Smooth muscle cell (in vitro differentiated cells): ENCODE measurements around the gene SPNS1. TPM values are rescaled to one million over a fixed set of nuclear protein-coding genes. Genes with fewer than 3 reads are reported as not detected.

Experiments
- DNase-seq: peaks from one replicate; lab custom pipeline; 2025; ENCODE audit not compliant: unreplicated experiment; lab: John Stamatoyannopoulos, UW
- H2AFZ ChIP-seq: fragments of 200-600 bp; sonication (generic); 2 replicates; pipeline ENCODE4 v1.6.0; 2016; ENCODE audit warnings: antibody characterized with exemption, low read depth, mild to moderate bottlenecking
- H3F3A ChIP-seq: fragments of 200-600 bp; sonication (generic); 2 replicates; pipeline ENCODE4 v1.6.0; 2017; ENCODE audit warnings: antibody characterized with exemption, low read depth
- H3K27ac ChIP-seq: fragments of 200-600 bp; sonication (generic); 2 replicates; pipeline ENCODE4 v1.5.1; 2016; ENCODE audit warnings: low read depth, mild to moderate bottlenecking
- H3K27me3 ChIP-seq: fragments of 200-600 bp; sonication (generic); 2 replicates; pipeline ENCODE4 v1.6.1; 2016; ENCODE audit warnings: low read depth, mild to moderate bottlenecking
- H3K36me3 ChIP-seq: fragments of 200-600 bp; sonication (generic); 2 replicates; pipeline ENCODE4 v1.5.1; 2016; ENCODE audit warnings: low read depth
- H3K4me1 ChIP-seq: fragments of 200-600 bp; sonication (generic); 2 replicates; pipeline ENCODE4 v1.5.1; 2016; ENCODE audit warnings: low read depth
- H3K4me2 ChIP-seq: fragments of 200-600 bp; sonication (generic); 2 replicates; pipeline ENCODE4 v1.6.0; 2016; ENCODE audit warnings: mild to moderate bottlenecking
- H3K4me3 ChIP-seq: fragments of 200-600 bp; sonication (generic); 2 replicates; pipeline ENCODE4 v1.5.1; 2016; ENCODE audit warnings: mild to moderate bottlenecking
- H3K79me2 ChIP-seq: fragments of 200-600 bp; sonication (generic); 2 replicates; pipeline ENCODE4 v1.6.0; 2016; ENCODE audit warnings: low read depth, mild to moderate bottlenecking
- H3K9ac ChIP-seq: fragments of 200-600 bp; sonication (generic); 2 replicates; pipeline ENCODE4 v1.6.0; 2016; ENCODE audit warnings: low read depth
- H3K9me3 ChIP-seq: fragments of 200-600 bp; sonication (generic); replicated peaks from 2 replicates; pipeline ENCODE4 v1.5.1; 2016; ENCODE audit warnings: low read depth
- H4K20me1 ChIP-seq: fragments of 200-600 bp; sonication (generic); 2 replicates; pipeline ENCODE4 v1.6.0; 2016; ENCODE audit warnings: low read depth
- CTCF ChIP-seq: fragments of 200-600 bp; sonication (generic); IDR thresholded peaks from 2 replicates; pipeline ENCODE4 v1.5.1; 2017; ENCODE audit warnings: borderline replicate concordance, mild to moderate bottlenecking, antibody characterized with exemption; ENCODE audit not compliant: insufficient read depth, poor library complexity, severe bottlenecking
- WGBS: methylation state at CpG from one replicate; pipeline ENCODE4 v1.1.7; 2016; ENCODE audit warnings: low lambda C conversion rate; 5-methylcytosine and 5-hydroxymethylcytosine counted together
- polyA plus RNA-seq: library from polyadenylated mRNA; unstranded; fragments of >200 nt; fragmentation: Nextera tagmentation; extraction: Ambion mirVana; gene quantifications from 2 replicates; pipeline ENCODE4 v1.2.1, GENCODE V29; 2016
- total RNA-seq: library from RNA; depleted of rRNA; stranded (reverse); fragments of >200 nt; gene quantifications from 2 replicates; pipeline ENCODE4 v1.2.3, GENCODE V29; 2014

SPNS1 gene
- total and polyA plus RNA-seq, 2 experiments from 2014 or later = 28.6 to 109 TPM

GRCh38 chr16:28990375-28991040, 15.9 kb downstream of the SPNS1 start:
- H3K4me2 ChIP-seq = no peak overlapping the region
- H3K79me2 ChIP-seq = no peaks in the 10 kb centered on the region
- no peak overlapping the region for H3K9ac ChIP-seq
- no peaks in the 10 kb centered on the region for H3F3A ChIP-seq
- 88% methylated on average over 11 of the region's 11 CpGs for WGBS
- no peak overlapping the region for H2AFZ ChIP-seq
- peaks cover 3% of the 10 kb centered on the region for H3K36me3 ChIP-seq
- H3K4me3 ChIP-seq = no peak overlapping the region
- H3K27me3 ChIP-seq = no peaks in the 10 kb centered on the region
- no peak for DNase-seq
- no peaks in the 10 kb centered on the region for H4K20me1 ChIP-seq
- no peaks in the 10 kb centered on the region for H3K9me3 ChIP-seq
- TF ChIP-seq CTCF = no peak
- H3K27ac ChIP-seq = no peak overlapping the region
- H3K4me1 ChIP-seq = no peaks in the 10 kb centered on the region

- Histone ChIP-seq H3K36me3 (peaks cover 3% of the 10 kb centered on the region), H3K4me2 (no peak overlapping the region), H4K20me1 (no peaks in the 10 kb centered on the region), H3K4me3 (no peak overlapping the region), H3K9ac (no peak overlapping the region), H3K4me1 (no peaks in the 10 kb centered on the region), H3K9me3 (no peaks in the 10 kb centered on the region), H3K27ac (no peak overlapping the region), H3K27me3 (no peaks in the 10 kb centered on the region), H3F3A (no peaks in the 10 kb centered on the region), H2AFZ (no peak overlapping the region), H3K79me2 (no peaks in the 10 kb centered on the region)
- no peak for DNase-seq
- 91% methylated on average over 8 of the region's 8 CpGs for WGBS
- TF ChIP-seq CTCF = no peak
Measured at GRCh38 chr16:28991687-28992086, 17.1 kb downstream of the SPNS1 start.

- Histone ChIP-seq H4K20me1 (no peaks in the 10 kb centered on the region), H3K79me2 (no peaks in the 10 kb centered on the region), H3F3A (no peaks in the 10 kb centered on the region), H3K27ac (no peak overlapping the region), H3K9me3 (no peaks in the 10 kb centered on the region), H3K4me3 (no peak overlapping the region), H3K9ac (no peak overlapping the region), H3K4me2 (no peak overlapping the region), H3K4me1 (no peaks in the 10 kb centered on the region), H3K36me3 (no peaks in the 10 kb centered on the region), H2AFZ (no peak overlapping the region), H3K27me3 (no peaks in the 10 kb centered on the region)
- TF ChIP-seq CTCF = no peak
- 96% methylated on average over 10 of the region's 10 CpGs for WGBS
- no peak for DNase-seq
Measured at GRCh38 chr16:28992496-28992895, 17.9 kb downstream of the SPNS1 start.

- H3K27me3 ChIP-seq = no peaks in the 10 kb centered on the region
- H3K9ac ChIP-seq = no peak overlapping the region
- H3K4me2 ChIP-seq = no peak overlapping the region
- no peaks in the 10 kb centered on the region for H3K4me1 ChIP-seq
- no peak overlapping the region for H2AFZ ChIP-seq
- DNase-seq = no peak
- no peaks in the 10 kb centered on the region for H4K20me1 ChIP-seq
- WGBS = 86% methylated on average over 3 of the region's 3 CpGs
- no peaks in the 10 kb centered on the region for H3K79me2 ChIP-seq
- no peak for TF ChIP-seq CTCF
- H3K36me3 ChIP-seq = no peaks in the 10 kb centered on the region
- H3K9me3 ChIP-seq = no peaks in the 10 kb centered on the region
- no peaks in the 10 kb centered on the region for H3F3A ChIP-seq
- H3K4me3 ChIP-seq = no peak overlapping the region
- no peak overlapping the region for H3K27ac ChIP-seq
Measured at GRCh38 chr16:28998837-28999236, 24.3 kb downstream of the SPNS1 start.
